Stimulated activated naive CD8-positive, alpha-beta T cell treated with anti-CD3 and anti-CD28 coated beads, Interleukin-15, Interleukin-2, amounts not matched to agents 100 U/mL and 50 U/mL, for 24 hours (primary cell): ENCODE measurements around the gene GALNT9.
"Not testable (repeated sequence)": the region's sequence is repeated elsewhere in the genome, so short reads cannot be mapped to it uniquely, and the experiment has no call there.

Experiments used
- ATAC-seq: fragments of 150-1000 bp; cut with Tn5 transposase; one replicate; pipeline ENCODE4 v1.10.0; 2021
- DNase-seq: peaks from one replicate; pipeline ENCODE4 v3.0.0; 2021

The GALNT9 gene

GRCh38 chr12:132196038-132196872 lies 133.1 kb downstream of the GALNT9 start:
- ATAC-seq: no peak
- DNase-seq: no peak

GRCh38 chr12:132195242-132195641 lies 134.1 kb downstream of the GALNT9 start:
- not testable (repeated sequence) for ATAC-seq, DNase-seq

GRCh38 chr12:132194556-132194955 lies 134.8 kb downstream of the GALNT9 start:
- DNase-seq (no peak), ATAC-seq (no peak)

- DNase-seq: peak; percentile 50
- no peak for ATAC-seq
These were observed 135.3 kb downstream of the GALNT9 start for GRCh38 chr12:132194056-132194455.

GRCh38 chr12:132191715-132192553 lies 137.5 kb downstream of the GALNT9 start:
- DNase-seq (no peak), ATAC-seq (no peak)

- DNase-seq (no peak), ATAC-seq (no peak)
These were observed 138.4 kb downstream of the GALNT9 start for GRCh38 chr12:132190834-132191500.

GRCh38 chr12:132190012-132190755 lies 139.2 kb downstream of the GALNT9 start:
- DNase-seq (no peak), ATAC-seq (peak; percentile 2)

GRCh38 chr12:132189378-132190011 lies 139.9 kb downstream of the GALNT9 start:
- ATAC-seq (peak; percentile 96), DNase-seq (peak; percentile 94)

GRCh38 chr12:132188916-132189325 lies 140.5 kb downstream of the GALNT9 start:
- DNase-seq (no peak), ATAC-seq (no peak)

GRCh38 chr12:132188451-132188901 lies 140.9 kb downstream of the GALNT9 start:
- no peak for ATAC-seq
- no peak for DNase-seq

- ATAC-seq (no peak), DNase-seq (no peak)
These were observed 141.5 kb downstream of the GALNT9 start for GRCh38 chr12:132187646-132188450.

GRCh38 chr12:132186857-132187620 lies 142.3 kb downstream of the GALNT9 start:
- DNase-seq (no peak), ATAC-seq (no peak)

GRCh38 chr12:132186208-132186856 lies 143.1 kb downstream of the GALNT9 start:
- no peak for DNase-seq
- no peak for ATAC-seq

- ATAC-seq: no peak
These were observed 143.7 kb downstream of the GALNT9 start for GRCh38 chr12:132185705-132186104.

GRCh38 chr12:132182711-132183365 lies 146.6 kb downstream of the GALNT9 start:
- ATAC-seq (no peak), DNase-seq (no peak)

More at GRCh38 chr12:132185705-132186104, 143.7 kb downstream of the GALNT9 start:
- no peak for DNase-seq

- DNase-seq (no peak), ATAC-seq (no peak)
These were observed 147.1 kb downstream of the GALNT9 start for GRCh38 chr12:132182206-132182710.

GRCh38 chr12:132181570-132182200 lies 147.7 kb downstream of the GALNT9 start:
- DNase-seq (no peak), ATAC-seq (no peak)
